BJ (cell line): Measurements from ENCODE around the gene PHLDB2. TPM values are rescaled to one million over a fixed set of nuclear protein-coding genes. Genes with fewer than 3 reads are reported as not detected.

ENCODE experiments used
- CTCF ChIA-PET: fragments of 350-600 bp; formaldehyde crosslinking; extraction: SDS; loops from one replicate; lab custom pipeline; 2021; ENCODE audit warnings: antibody characterized with exemption, inconsistent platforms; lab: Yijun Ruan, JAX
- POLR2A ChIA-PET: fragments of 300-600 bp; sonication (Branson Sonifier 250); formaldehyde crosslinking; extraction: SDS; loops from one replicate; lab custom pipeline; 2021; ENCODE audit warnings: antibody characterized with exemption; lab: Charles Lee
- DNase-seq: peaks from one replicate; pipeline ENCODE4 v3.0.0-alpha.2; 2011; ENCODE audit warnings: low read depth
- H3K27me3 ChIP-seq: 2 replicates; pipeline ENCODE4 v1.6.0; 2011; ENCODE audit warnings: low read length; ENCODE audit not compliant: control insufficient read depth, insufficient read depth
- H3K36me3 ChIP-seq: 2 replicates; pipeline ENCODE4 v1.5.1; 2011; ENCODE audit warnings: low read length; ENCODE audit not compliant: control insufficient read depth, insufficient read depth
- H3K4me3 ChIP-seq: 2 replicates; pipeline ENCODE4 v1.5.1; 2011; ENCODE audit warnings: low read depth, mild to moderate bottlenecking, control low read depth, low read length
- CTCF ChIP-seq: IDR thresholded peaks from 2 replicates; pipeline ENCODE4 v1.5.1; 2011; ENCODE audit warnings: low read depth, mild to moderate bottlenecking, control low read depth, inconsistent platforms, low read length, moderate library complexity; ENCODE audit not compliant: insufficient read depth
- polyA plus RNA-seq: library from polyadenylated mRNA; depleted of rRNA; stranded (reverse); fragments of >200 nt; gene quantifications from 2 replicates; pipeline ENCODE4 v1.2.3, GENCODE V29; 2011

The PHLDB2 gene
- polyA plus RNA-seq, 1 experiment: 44.7 TPM

GRCh38 chr3:111823341-111823855, 35.7 kb upstream of the PHLDB2 start:
- no peaks in the 10 kb centered on the region for H3K36me3 ChIP-seq
- no peak overlapping the region for H3K4me3 ChIP-seq
- CTCF ChIA-PET: interaction anchor here (1.3 to 1.4 kb wide), 2 partner anchors 11 to 106 kb away, joined by 3 to 4 read pairs; no protein-coding TSS in a partner anchor
- DNase-seq: no peak
- POLR2A ChIA-PET: no interaction called here
- H3K27me3 ChIP-seq: no peaks in the 10 kb centered on the region
- no peak for TF ChIP-seq CTCF

GRCh38 chr3:111824351-111824750, 34.7 kb upstream of the PHLDB2 start:
- no peaks in the 10 kb centered on the region for H3K27me3 ChIP-seq
- no peaks in the 10 kb centered on the region for H3K36me3 ChIP-seq
- CTCF ChIA-PET: interaction anchor here (1.0 kb wide), 1 partner anchor 22 kb away, joined by 4 read pairs; no protein-coding TSS in a partner anchor
- no peak for TF ChIP-seq CTCF
- H3K4me3 ChIP-seq: no peak overlapping the region
- DNase-seq: no peak
- POLR2A ChIA-PET: no interaction called here

GRCh38 chr3:111827871-111828270, 31.2 kb upstream of the PHLDB2 start:
- no peak for TF ChIP-seq CTCF
- POLR2A ChIA-PET: no interaction called here

GRCh38 chr3:111828530-111828929, 30.5 kb upstream of the PHLDB2 start:
- POLR2A ChIA-PET: no interaction called here
- no peak overlapping the region for H3K4me3 ChIP-seq
- no peak for DNase-seq
- no peaks in the 10 kb centered on the region for H3K36me3 ChIP-seq
- TF ChIP-seq CTCF: no peak
- no peaks in the 10 kb centered on the region for H3K27me3 ChIP-seq
- CTCF ChIA-PET: interaction anchor here (0.9 to 1.4 kb wide), 2 partner anchors 8 to 43 kb away, joined by 5 to 6 read pairs; no protein-coding TSS in a partner anchor

More at GRCh38 chr3:111827871-111828270, 31.2 kb upstream of the PHLDB2 start:
- H3K36me3 ChIP-seq: no peaks in the 10 kb centered on the region
- CTCF ChIA-PET: interaction anchor here (0.9 to 1.6 kb wide), 3 partner anchors 8 to 43 kb away, joined by 4 to 6 read pairs (median 5); no protein-coding TSS in a partner anchor
- no peaks in the 10 kb centered on the region for H3K27me3 ChIP-seq
- H3K4me3 ChIP-seq: no peak overlapping the region
- DNase-seq: no peak

GRCh38 chr3:111829023-111829422, 30.0 kb upstream of the PHLDB2 start:
- Histone ChIP-seq H3K4me3 (no peak overlapping the region), H3K27me3 (no peaks in the 10 kb centered on the region), H3K36me3 (no peaks in the 10 kb centered on the region)
- TF ChIP-seq CTCF: no peak
- no peak for DNase-seq
- ChIA-PET POLR2A (no interaction called here), CTCF (no interaction called here)
